WTC11 (cell line): Measurements from ENCODE around the gene KCNE1.

ENCODE experiments used
- CREB1 ChIP-seq: sonication (generic); formaldehyde crosslinking; IDR thresholded peaks from 2 replicates; pipeline ENCODE4 v1.8.0; 2023; ENCODE audit warnings: mild to moderate bottlenecking, missing genetic modification reagents
- CREM ChIP-seq: sonication (generic); formaldehyde crosslinking; IDR thresholded peaks from 2 replicates; pipeline ENCODE4 v1.8.1; 2022; ENCODE audit warnings: mild to moderate bottlenecking, missing genetic modification reagents, moderate library complexity
- JUN ChIP-seq: sonication (generic); formaldehyde crosslinking; IDR thresholded peaks from 2 replicates; pipeline ENCODE4 v1.8.0; 2023; ENCODE audit warnings: mild to moderate bottlenecking, missing genetic modification reagents
- RELA ChIP-seq: sonication (generic); formaldehyde crosslinking; IDR thresholded peaks from 2 replicates; pipeline ENCODE4 v1.8.1; 2022; ENCODE audit warnings: missing genetic modification reagents, mild to moderate bottlenecking, borderline replicate concordance
- SMAD3 ChIP-seq: sonication (generic); formaldehyde crosslinking; IDR thresholded peaks from 2 replicates; pipeline ENCODE4 v1.8.0; 2022; ENCODE audit warnings: missing genetic modification reagents, mild to moderate bottlenecking, borderline replicate concordance
- SP1 ChIP-seq: sonication (generic); formaldehyde crosslinking; conservative IDR thresholded peaks from 2 replicates; pipeline ENCODE4 v1.8.1; 2022; ENCODE audit warnings: missing genetic modification reagents
- ZNF263 ChIP-seq: sonication (generic); formaldehyde crosslinking; IDR thresholded peaks from 2 replicates; pipeline ENCODE4 v1.8.1; 2022; ENCODE audit warnings: low read depth, mild to moderate bottlenecking, moderate library complexity, missing genetic modification reagents
- ZNF423 ChIP-seq: fragments of 250-450 bp; sonication (Bioruptor Pico); IDR thresholded peaks from 2 replicates; pipeline ENCODE4 v2.1.2; 2022; ENCODE audit warnings: mild to moderate bottlenecking, moderate library complexity
- TF ChIP-seq, protein P1 (sequence below): sonication (generic); formaldehyde crosslinking; IDR thresholded peaks from 2 replicates; pipeline ENCODE4 v1.8.0; 2023; ENCODE audit warnings: missing genetic modification reagents
- TF ChIP-seq, protein P2 (sequence below): fragments of 200-600 bp; IDR thresholded peaks from 2 replicates; pipeline ENCODE4 v1.8.0; 2022; ENCODE audit warnings: antibody characterized with exemption
- TF ChIP-seq, protein P3 (sequence below): fragments of 250-450 bp; sonication (Bioruptor Pico); IDR thresholded peaks from 2 replicates; pipeline ENCODE4 v2.1.2; 2022; ENCODE audit warnings: mild to moderate bottlenecking, moderate library complexity
- TF ChIP-seq, protein P4 (sequence below): sonication (generic); formaldehyde crosslinking; IDR thresholded peaks from 2 replicates; pipeline ENCODE4 v1.8.0; 2022; ENCODE audit warnings: mild to moderate bottlenecking, missing genetic modification reagents
- TF ChIP-seq, protein P5 (sequence below): sonication (generic); formaldehyde crosslinking; IDR thresholded peaks from 2 replicates; pipeline ENCODE4 v1.8.1; 2022; ENCODE audit warnings: low read depth, missing genetic modification reagents, borderline replicate concordance

DNA sequence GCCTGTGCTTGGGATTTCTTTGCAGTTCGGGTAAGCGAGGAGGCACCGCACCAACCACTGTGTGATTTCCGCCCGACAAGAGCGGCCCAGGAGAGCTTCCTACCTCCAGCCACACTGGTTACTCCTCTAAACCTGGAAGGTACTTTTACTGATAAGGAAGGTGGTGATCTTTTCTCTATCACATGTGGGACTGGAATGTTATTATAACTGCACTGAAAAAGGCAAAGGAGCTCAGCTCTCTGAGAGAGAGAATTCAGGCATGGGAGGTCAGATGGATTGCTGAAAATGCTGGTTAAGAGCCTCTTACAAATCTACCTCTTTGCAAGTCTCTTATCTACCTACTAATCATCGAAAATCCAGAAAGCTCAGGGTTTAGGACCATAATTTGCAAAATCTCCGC lies 7.7 kb upstream of the KCNE1 start:
- TF ChIP-seq, protein P1, sequence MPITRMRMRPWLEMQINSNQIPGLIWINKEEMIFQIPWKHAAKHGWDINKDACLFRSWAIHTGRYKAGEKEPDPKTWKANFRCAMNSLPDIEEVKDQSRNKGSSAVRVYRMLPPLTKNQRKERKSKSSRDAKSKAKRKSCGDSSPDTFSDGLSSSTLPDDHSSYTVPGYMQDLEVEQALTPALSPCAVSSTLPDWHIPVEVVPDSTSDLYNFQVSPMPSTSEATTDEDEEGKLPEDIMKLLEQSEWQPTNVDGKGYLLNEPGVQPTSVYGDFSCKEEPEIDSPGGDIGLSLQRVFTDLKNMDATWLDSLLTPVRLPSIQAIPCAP (CRISPR knock-in tag), result no peak
- TF ChIP-seq, protein P2, sequence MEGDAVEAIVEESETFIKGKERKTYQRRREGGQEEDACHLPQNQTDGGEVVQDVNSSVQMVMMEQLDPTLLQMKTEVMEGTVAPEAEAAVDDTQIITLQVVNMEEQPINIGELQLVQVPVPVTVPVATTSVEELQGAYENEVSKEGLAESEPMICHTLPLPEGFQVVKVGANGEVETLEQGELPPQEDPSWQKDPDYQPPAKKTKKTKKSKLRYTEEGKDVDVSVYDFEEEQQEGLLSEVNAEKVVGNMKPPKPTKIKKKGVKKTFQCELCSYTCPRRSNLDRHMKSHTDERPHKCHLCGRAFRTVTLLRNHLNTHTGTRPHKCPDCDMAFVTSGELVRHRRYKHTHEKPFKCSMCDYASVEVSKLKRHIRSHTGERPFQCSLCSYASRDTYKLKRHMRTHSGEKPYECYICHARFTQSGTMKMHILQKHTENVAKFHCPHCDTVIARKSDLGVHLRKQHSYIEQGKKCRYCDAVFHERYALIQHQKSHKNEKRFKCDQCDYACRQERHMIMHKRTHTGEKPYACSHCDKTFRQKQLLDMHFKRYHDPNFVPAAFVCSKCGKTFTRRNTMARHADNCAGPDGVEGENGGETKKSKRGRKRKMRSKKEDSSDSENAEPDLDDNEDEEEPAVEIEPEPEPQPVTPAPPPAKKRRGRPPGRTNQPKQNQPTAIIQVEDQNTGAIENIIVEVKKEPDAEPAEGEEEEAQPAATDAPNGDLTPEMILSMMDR, result no peak
- TF ChIP-seq JUN (CRISPR knock-in tag), result no peak
- TF ChIP-seq SMAD3 (CRISPR knock-in tag), result no peak
- no peak for TF ChIP-seq CREM
- TF ChIP-seq, protein P3, sequence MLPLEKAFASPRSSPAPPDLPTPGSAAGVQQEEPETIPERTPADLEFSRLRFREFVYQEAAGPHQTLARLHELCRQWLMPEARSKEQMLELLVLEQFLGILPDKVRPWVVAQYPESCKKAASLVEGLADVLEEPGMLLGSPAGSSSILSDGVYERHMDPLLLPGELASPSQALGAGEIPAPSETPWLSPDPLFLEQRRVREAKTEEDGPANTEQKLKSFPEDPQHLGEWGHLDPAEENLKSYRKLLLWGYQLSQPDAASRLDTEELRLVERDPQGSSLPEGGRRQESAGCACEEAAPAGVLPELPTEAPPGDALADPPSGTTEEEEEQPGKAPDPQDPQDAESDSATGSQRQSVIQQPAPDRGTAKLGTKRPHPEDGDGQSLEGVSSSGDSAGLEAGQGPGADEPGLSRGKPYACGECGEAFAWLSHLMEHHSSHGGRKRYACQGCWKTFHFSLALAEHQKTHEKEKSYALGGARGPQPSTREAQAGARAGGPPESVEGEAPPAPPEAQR (CRISPR knock-in tag), result no peak
- TF ChIP-seq, protein P4, sequence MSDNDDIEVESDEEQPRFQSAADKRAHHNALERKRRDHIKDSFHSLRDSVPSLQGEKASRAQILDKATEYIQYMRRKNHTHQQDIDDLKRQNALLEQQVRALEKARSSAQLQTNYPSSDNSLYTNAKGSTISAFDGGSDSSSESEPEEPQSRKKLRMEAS (CRISPR knock-in tag), result no peak
- no peak for TF ChIP-seq SP1 (CRISPR knock-in tag)
- TF ChIP-seq ZNF423 (CRISPR knock-in tag), result no peak
- TF ChIP-seq, protein P5, sequence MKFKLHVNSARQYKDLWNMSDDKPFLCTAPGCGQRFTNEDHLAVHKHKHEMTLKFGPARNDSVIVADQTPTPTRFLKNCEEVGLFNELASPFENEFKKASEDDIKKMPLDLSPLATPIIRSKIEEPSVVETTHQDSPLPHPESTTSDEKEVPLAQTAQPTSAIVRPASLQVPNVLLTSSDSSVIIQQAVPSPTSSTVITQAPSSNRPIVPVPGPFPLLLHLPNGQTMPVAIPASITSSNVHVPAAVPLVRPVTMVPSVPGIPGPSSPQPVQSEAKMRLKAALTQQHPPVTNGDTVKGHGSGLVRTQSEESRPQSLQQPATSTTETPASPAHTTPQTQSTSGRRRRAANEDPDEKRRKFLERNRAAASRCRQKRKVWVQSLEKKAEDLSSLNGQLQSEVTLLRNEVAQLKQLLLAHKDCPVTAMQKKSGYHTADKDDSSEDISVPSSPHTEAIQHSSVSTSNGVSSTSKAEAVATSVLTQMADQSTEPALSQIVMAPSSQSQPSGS (CRISPR knock-in tag), result no peak
- no peak for TF ChIP-seq RELA (CRISPR knock-in tag)
- no peak for TF ChIP-seq ZNF263
- no peak for TF ChIP-seq CREB1
